ENCODE measurements around the gene CCDC148. TPM values are rescaled to one million over a fixed set of nuclear protein-coding genes. Genes with fewer than 3 reads are reported as not detected.

The CCDC148 gene
- total and polyA plus RNA-seq, 2 donors (not counting 3 experiments of a cell fraction or from before 2014, with no cell fraction given), result 0.04 to 0.69 TPM

- H3K4me2 ChIP-seq (ENCODE audit: insufficient read depth, low read length), result no peak overlapping the region
- DNase-seq (ENCODE audit: low read depth, low spot score) (no peak), FAIRE-seq (no peak)
- no peaks in the 10 kb centered on the region for H4K20me1 ChIP-seq (replicated peaks; ENCODE audit: control insufficient read depth, extremely low read depth, insufficient read depth, low read length)
- no peaks in the 10 kb centered on the region for H3K79me2 ChIP-seq (ENCODE audit: control insufficient read depth, insufficient read depth, low read length)
- dilution Hi-C loops (cut with MboI; ENCODE audit: extremely low pct_ligation_motif_present, low sequenced_read_pairs), result no loop called here
- ChIA-PET CTCF (interaction anchor here (2.5 to 4.1 kb wide), 3 partner anchors 10 to 572 kb away, joined by 9 to 101 read pairs (median 90); no protein-coding TSS in a partner anchor), POLR2A (no interaction called here)
- H3K9ac ChIP-seq (replicated peaks; ENCODE audit: extremely low read depth, insufficient read depth, low read length), result no peak overlapping the region
- intact Hi-C loops (cut with micrococcal nuclease), result no loop called here
- H3K4me1 ChIP-seq (ENCODE audit: control insufficient read depth, extremely low read depth, insufficient read depth, low read length), result no peaks in the 10 kb centered on the region
- H2AFZ ChIP-seq (ENCODE audit: low read depth, low read length), result no peak overlapping the region
- no peak overlapping the region for H3K27ac ChIP-seq (ENCODE audit: insufficient read depth, low read depth, low read length)
- no peaks in the 10 kb centered on the region for H3K9me3 ChIP-seq (replicated peaks; ENCODE audit: control insufficient read depth, insufficient read depth, low read length)
- H3K9me1 ChIP-seq (replicated peaks; ENCODE audit: control insufficient read depth, extremely low read depth, insufficient read depth, low read length), result no peaks in the 10 kb centered on the region
- no TSS peak for BruUV-seq (replicated peaks)
- H3K27me3 ChIP-seq (ENCODE audit: control insufficient read depth in 2 of 2, insufficient read depth in 2 of 2, low read length in 2 of 2), result peaks cover 19 to 24% of the 10 kb centered on the region in 2 experiments
- H3K4me3 ChIP-seq (replicated peaks in 1 of 3; ENCODE audit: insufficient read depth in 1 of 3, low read depth in 1 of 3, low read length in 3 of 3), result no peak overlapping the region
- TF ChIP-seq POLR2AphosphoS5 (IDR thresholded peaks at IDR 0.05; ENCODE audit: insufficient read depth, low read depth, low read length) (no peak), FOS (IDR thresholded peaks at IDR 0.05; ENCODE audit: borderline replicate concordance, insufficient read depth, low read length) (no peak), CTCF (IDR thresholded peaks at IDR 0.05; ENCODE audit: extremely low read depth in 1 of 2, insufficient read depth in 1 of 2, low read depth in 1 of 2, low read length in 2 of 2) (no peak), MYC (IDR thresholded peaks at IDR 0.05; ENCODE audit: low read depth, low read length) (no peak), GATA2 (IDR thresholded peaks at IDR 0.05; ENCODE audit: insufficient read depth, insufficient read length, low read depth, low read length) (no peak), JUN (IDR thresholded peaks at IDR 0.05; ENCODE audit: borderline replicate concordance, insufficient read depth, insufficient read length, low read depth) (no peak)
- H3K36me3 ChIP-seq (ENCODE audit: control insufficient read depth in 2 of 2, extremely low read depth in 1 of 2, insufficient read depth in 2 of 2, low read length in 2 of 2), result no peaks in the 10 kb centered on the region
Observed at GRCh38 chr2:158181171-158181570, 275.4 kb downstream of the CCDC148 start.

Data from endothelial cell of umbilical vein (primary cell).